WERI-Rb-1 (cell line): Measurements from ENCODE around the gene LARP4.
"Not testable (repeated sequence)": the region's sequence is repeated elsewhere in the genome, so short reads cannot be mapped to it uniquely, and the experiment has no call there.

Experiments used
- DNase-seq: peaks from one replicate; pipeline ENCODE4 v3.0.0-alpha.2; 2020
- H3K27ac ChIP-seq: fragments of 250-450 bp; sonication (Bioruptor Pico); 2 replicates; pipeline ENCODE4 v1.5.1; 2020; ENCODE audit warnings: mild to moderate bottlenecking, moderate library complexity
- H3K27me3 ChIP-seq: fragments of 250-450 bp; sonication (Bioruptor Pico); 2 replicates; pipeline ENCODE4 v1.5.1; 2021; ENCODE audit warnings: mild to moderate bottlenecking, low read depth, moderate library complexity; ENCODE audit not compliant: insufficient read depth, severe bottlenecking
- H3K36me3 ChIP-seq: fragments of 250-450 bp; sonication (Bioruptor Pico); 2 replicates; pipeline ENCODE4 v1.5.1; 2020; ENCODE audit warnings: mild to moderate bottlenecking, moderate library complexity
- H3K4me3 ChIP-seq: 2 replicates; pipeline ENCODE4 v1.5.1; 2011; ENCODE audit warnings: low read depth, mild to moderate bottlenecking, control low read depth, low read length
- H3K9me3 ChIP-seq: fragments of 250-450 bp; sonication (Bioruptor Pico); 2 replicates; pipeline ENCODE4 v1.5.1; 2021; ENCODE audit warnings: mild to moderate bottlenecking, moderate library complexity; ENCODE audit not compliant: severe bottlenecking
- TF ChIP-seq, protein P1 (sequence below): IDR thresholded peaks from 2 replicates; pipeline ENCODE4 v1.5.1; 2011; ENCODE audit warnings: low read depth, mild to moderate bottlenecking, control low read depth, inconsistent platforms, low read length

Gene LARP4

DNA sequence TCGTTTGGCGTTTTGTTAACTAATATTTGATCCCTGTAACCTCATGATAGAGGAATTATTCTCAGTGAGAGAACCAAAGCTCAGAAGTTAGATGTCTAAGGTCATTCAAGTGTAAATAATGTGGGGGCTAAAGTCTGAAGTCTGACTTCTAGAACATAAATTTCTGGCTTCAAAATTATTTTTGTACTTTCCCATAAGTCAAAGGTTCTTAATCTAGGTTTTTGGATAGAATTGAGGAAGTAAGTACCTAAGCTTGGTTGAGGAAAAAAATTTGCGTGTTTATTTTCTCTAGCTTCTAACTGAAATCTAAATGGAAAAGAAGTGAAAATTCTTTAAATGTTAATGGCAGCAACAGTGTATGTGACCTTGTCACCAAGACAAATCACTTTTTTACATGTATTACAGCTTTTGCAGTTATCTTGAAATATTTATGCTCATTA, 2.3 kb downstream of the LARP4 start:
- peak overlapping the region; percentile 98; the same call in 1 of the 2 replicates for H3K4me3 ChIP-seq
- H3K27me3 ChIP-seq: no peaks in the 10 kb centered on the region
- TF ChIP-seq, protein P1, sequence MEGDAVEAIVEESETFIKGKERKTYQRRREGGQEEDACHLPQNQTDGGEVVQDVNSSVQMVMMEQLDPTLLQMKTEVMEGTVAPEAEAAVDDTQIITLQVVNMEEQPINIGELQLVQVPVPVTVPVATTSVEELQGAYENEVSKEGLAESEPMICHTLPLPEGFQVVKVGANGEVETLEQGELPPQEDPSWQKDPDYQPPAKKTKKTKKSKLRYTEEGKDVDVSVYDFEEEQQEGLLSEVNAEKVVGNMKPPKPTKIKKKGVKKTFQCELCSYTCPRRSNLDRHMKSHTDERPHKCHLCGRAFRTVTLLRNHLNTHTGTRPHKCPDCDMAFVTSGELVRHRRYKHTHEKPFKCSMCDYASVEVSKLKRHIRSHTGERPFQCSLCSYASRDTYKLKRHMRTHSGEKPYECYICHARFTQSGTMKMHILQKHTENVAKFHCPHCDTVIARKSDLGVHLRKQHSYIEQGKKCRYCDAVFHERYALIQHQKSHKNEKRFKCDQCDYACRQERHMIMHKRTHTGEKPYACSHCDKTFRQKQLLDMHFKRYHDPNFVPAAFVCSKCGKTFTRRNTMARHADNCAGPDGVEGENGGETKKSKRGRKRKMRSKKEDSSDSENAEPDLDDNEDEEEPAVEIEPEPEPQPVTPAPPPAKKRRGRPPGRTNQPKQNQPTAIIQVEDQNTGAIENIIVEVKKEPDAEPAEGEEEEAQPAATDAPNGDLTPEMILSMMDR: no peak
- no peak for DNase-seq
- H3K36me3 ChIP-seq: no peaks in the 10 kb centered on the region; the same call in 1 of the 2 replicates
- no peak overlapping the region for H3K27ac ChIP-seq
- no peaks in the 10 kb centered on the region for H3K9me3 ChIP-seq

DNA sequence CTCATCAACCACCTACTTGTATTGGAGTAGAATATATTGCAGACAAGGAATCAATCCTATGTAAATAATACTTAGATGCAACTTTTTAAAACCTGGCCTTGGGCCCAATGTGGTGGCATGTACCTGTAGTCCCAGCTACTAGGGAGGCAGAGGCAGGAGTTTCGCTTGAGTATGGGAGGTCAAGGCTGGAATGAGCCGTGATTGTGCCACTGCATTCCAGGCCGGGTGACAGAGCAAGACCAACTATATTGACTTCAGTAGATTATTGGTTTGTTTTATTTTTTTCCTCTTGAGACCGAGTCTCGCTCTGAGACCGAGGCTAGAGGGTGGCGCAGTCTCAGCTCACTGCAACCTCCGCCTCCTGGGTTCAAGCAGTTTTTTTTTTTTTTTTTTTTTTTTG, 3.6 kb downstream of the LARP4 start:
- TF ChIP-seq, protein P1: no peak
- Histone ChIP-seq H3K36me3 (no peaks in the 10 kb centered on the region; the same call in none of the 2 replicates), H3K4me3 (no peak overlapping the region), H3K9me3 (no peaks in the 10 kb centered on the region), H3K27me3 (no peaks in the 10 kb centered on the region), H3K27ac (no peak overlapping the region)
- DNase-seq: no peak

DNA sequence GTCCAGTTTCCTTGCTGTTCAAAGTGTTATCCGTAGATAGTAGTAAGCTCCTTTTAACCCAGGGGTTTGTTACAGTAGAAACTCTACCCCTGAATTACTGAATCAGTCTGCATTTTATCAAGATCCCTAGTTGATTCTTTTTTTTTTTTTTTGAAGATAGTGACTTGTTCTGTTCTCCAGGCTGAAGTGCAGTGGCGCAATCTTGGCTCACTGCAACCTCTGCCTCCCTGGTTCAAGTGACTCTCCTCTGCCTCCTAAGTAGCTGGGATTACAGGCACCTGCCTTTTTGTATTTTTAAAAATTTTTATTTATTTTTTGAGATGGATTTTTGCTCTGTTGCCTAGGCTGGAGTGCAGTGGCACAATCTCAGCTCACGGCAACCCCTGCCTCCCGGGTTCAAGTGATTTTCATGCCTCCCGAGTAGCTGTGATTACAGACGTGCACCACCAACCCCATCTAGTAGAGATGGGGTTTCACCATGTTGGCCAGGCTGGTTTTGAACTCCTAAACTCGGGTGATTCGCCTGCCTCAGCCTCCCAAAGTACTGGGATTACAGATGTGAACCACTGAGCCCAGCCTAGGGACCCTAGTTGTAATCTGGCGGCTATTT, 10.5 kb downstream of the LARP4 start:
- Histone ChIP-seq H3K4me3 (no peak overlapping the region), H3K9me3 (no peaks in the 10 kb centered on the region), H3K27me3 (no peaks in the 10 kb centered on the region), H3K27ac (no peak overlapping the region), H3K36me3 (peaks cover 4% of the 10 kb centered on the region)
- DNase-seq: no peak
- TF ChIP-seq, protein P1: no peak

DNA sequence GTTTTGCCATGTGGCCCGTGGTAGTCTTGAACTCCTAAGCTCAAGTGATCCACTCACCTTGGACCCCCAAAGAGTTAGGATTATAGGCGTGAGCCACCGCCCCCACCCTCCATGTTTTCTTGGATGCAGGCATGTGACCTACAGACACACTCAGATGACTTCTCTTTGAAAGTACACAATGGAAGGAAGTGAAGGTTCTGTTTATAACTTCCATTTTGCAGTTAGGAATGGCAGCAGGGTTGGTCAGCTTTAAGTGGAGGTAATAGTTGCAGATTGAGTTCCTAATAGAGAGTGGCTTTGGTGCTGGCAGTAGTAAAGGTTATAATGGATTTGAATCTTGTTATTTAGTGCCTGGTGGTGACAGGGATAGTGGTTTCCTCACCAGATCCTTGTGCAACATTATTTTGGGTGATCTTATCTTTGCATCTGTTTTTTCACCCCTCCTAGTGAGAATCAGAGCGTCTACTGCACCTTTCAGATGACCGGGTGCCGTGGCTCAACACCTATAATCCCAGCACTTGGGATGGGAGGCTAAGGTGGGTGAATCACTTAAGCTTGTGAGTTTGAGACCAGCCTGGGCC, 15.3 kb downstream of the LARP4 start:
- H3K27ac ChIP-seq: no peak overlapping the region
- no peak overlapping the region for H3K4me3 ChIP-seq
- no peak for DNase-seq
- TF ChIP-seq, protein P1: no peak
- peaks cover 17% of the 10 kb centered on the region for H3K36me3 ChIP-seq
- no peaks in the 10 kb centered on the region for H3K9me3 ChIP-seq
- H3K27me3 ChIP-seq: no peaks in the 10 kb centered on the region

DNA sequence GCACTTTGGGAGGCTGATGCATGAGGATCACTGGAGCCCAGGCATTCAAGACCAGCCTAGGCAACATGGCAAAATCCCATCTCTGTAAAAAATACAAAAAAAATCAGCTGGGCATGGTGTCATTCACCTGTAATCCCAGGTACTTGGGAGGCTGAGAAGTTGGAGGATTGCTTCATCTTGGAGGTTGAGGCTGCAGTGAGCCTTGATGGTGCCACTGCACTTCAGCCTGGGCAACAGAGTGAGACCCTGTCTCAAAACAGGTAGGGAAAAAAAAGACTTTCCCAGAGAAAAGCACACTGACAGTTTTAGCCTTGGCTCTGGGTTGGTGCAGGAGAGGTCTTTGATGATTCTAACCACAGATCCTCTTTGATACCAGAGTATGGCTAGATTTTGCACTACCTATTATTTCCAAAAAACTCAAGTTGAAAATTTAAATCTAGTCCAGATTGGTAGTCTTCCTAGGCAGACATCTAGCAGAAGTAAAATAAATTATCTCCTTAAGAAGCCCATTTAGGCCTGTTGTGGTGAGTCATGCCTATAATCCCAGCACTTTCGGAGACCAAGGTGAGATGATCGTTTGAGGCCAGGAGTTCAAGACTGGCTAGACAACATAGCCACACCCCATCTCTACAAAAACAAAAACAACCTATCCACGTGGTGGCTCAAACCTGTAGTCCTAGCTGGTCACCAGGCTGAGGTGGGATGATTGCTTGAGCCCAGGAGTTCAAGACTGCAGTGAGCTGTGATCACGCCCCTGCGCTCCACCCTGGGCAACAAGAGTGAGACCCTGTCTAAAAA, 18.6 kb downstream of the LARP4 start:
- H3K4me3 ChIP-seq: no peak overlapping the region
- no peaks in the 10 kb centered on the region for H3K9me3 ChIP-seq
- H3K36me3 ChIP-seq: peaks cover 17% of the 10 kb centered on the region
- no peak for DNase-seq
- H3K27ac ChIP-seq: no peak overlapping the region
- no peaks in the 10 kb centered on the region for H3K27me3 ChIP-seq
- TF ChIP-seq, protein P1: no peak

DNA sequence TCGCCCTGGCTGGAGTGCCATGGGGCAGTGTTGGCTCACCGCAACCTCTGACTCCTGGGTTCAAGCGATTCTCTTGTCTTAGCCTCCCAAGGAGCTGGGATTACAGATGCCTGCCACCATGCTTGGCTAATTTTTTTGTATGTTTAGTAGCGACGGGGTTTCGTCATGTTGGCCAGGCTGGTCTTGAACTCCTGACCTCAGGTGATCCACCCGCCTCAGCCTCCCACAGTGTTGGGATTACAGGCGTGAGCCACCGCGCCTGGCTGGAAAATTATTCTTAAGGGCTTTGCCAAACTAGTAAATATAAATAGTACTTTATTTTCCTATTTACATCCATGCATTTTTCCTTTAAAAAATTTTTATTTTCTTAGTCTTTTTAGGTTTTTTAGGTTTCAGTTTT, 22.2 kb downstream of the LARP4 start:
- DNase-seq, H3K9me3 ChIP-seq, H3K27ac ChIP-seq, H3K4me3 ChIP-seq, H3K36me3 ChIP-seq, H3K27me3 ChIP-seq: not testable (repeated sequence)

DNA sequence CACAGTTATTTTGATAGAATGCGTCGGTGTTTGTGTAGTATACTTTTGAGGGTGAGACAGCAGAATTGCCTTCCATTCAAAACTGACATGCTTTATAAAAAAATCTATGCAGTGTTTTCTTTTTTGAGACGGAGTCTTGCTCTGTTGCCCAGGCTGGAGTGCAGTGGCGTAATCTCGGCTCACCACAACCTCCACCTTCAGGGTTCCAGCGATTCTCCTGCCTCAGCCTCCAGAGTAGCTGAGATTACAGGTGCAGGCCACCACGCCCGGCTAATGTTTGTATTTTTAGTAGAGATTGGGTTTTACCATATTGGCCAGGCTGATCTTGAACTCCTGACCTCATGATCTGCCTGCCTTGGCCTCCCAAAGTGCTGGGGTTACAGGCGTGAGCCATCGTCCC, 22.7 kb downstream of the LARP4 start:
- DNase-seq, H3K9me3 ChIP-seq, H3K27ac ChIP-seq, H3K4me3 ChIP-seq, H3K27me3 ChIP-seq: not testable (repeated sequence)
- peaks cover 14% of the 10 kb centered on the region for H3K36me3 ChIP-seq
